HS-5 (cell line): Measurements from ENCODE around the gene GSG1.
"Not testable (repeated sequence)": the region's sequence is repeated elsewhere in the genome, so short reads cannot be mapped to it uniquely, and the experiment has no call there.

Experiments
- DNase-seq: peaks from one replicate; pipeline ENCODE4 v3.0.0-alpha.2; 2012; ENCODE audit warnings: low read depth

Gene GSG1

DNA sequence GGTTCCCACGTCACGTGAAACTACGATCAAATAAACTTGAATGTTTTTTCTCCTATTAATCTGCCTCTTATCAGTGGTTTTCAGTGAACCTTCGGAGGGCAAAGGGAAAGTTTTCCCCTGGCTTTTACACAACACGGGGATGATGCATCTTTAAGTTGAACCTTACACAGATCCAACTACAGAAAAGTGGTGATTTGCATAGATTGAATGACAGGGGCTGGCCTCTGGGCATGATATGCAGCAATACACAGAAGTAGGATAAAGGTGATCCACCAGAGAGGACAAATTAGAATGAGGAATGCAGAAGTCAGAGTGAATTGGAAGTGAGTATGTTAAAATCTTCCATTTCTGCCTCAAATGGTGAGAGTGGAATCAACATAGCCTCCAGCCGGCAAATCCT lies 11.6 kb downstream of the GSG1 start:
- DNase-seq: no peak

DNA sequence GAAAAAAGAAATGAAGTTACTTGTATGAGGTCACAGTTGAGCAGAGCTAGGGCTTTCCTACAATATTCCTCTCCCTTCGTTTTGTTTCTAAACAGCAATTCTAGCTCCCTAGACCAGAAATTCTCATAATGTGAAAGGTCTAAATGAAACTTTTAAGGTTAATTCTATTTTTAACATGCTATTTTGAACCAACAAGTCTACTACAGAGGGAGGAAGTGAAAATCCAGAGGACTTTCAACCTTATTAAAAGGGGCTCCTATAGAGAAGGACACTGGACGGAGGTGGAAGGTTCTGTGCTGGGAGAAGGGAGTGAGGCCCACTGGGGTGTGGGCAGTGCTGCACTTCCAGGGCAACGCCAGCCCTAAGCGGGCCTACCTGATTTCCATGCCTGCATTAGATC lies 13.4 kb downstream of the GSG1 start:
- no peak for DNase-seq

DNA sequence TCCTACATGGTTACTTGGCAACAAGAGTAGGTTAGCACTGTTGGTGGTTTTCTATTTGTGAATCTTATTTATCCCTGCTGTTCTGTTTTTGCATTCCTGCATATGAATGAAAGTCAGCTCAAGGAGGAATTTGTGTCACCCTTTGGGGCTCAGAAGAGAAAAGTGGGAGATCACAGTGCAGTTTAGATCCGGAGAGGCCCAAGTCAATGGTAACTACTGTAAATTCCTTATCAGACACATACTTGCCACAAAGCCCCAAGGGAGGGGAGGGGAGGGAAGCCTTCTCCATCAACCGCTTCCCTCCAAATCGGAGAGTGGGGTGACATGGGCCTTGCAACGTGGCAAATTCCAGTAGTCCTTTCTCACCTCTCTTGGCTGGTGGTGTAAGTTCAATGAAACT lies 15.0 kb downstream of the GSG1 start:
- DNase-seq: no peak

DNA sequence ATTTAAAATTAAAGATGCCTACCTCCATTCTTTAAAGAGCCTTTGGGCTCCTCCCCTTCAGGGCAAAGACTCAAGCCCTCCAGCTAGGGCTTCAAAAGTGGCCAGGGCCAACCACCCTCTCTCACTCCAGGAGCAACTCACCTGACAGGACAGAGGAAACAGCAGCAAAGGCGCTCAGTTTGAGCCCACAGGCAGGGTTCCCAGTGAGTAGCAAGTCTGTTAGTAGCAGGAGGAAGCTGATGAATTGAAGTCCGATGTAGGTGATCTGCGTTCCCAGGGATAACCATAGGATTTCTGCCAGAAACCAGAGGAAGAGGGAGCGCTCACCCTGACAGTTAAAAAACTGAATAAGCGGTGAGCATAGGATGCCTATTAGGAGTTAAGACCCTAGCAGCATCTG lies 15.7 kb downstream of the GSG1 start:
- DNase-seq: no peak

DNA sequence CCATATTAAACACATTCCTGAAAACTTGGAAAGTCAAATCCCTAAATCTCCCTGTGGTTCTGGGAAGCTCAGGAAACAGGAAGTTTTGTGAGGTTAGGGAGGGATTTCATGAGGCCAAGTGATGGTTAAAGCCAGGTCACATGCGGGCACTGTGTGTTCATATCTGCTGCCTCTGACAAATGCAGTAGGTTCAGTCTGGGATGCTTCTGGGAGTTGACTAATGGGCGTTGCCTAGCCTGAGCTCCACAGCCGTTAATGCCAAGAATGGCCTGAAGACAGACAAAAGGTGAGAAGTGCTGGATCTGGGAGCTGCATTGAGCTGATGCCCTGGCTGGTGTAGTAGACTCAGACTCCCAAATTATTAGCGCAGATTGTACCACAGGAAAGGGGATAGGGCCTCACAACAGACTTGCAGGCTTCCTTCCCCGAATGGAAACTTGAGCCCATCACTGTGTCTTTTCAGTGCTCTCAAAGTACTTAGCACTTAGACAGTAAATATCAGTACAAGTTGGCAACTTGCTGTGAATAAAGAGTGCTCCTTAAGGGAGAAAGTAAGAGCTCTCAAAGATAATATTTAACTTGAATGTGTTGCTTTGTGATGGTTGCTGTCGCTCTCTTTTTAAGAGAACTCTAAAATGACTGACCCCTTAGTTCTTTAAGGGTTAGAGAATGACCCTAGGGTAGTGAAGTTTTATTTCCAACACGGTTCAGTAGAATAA lies 17.3 kb downstream of the GSG1 start:
- no peak for DNase-seq

DNA sequence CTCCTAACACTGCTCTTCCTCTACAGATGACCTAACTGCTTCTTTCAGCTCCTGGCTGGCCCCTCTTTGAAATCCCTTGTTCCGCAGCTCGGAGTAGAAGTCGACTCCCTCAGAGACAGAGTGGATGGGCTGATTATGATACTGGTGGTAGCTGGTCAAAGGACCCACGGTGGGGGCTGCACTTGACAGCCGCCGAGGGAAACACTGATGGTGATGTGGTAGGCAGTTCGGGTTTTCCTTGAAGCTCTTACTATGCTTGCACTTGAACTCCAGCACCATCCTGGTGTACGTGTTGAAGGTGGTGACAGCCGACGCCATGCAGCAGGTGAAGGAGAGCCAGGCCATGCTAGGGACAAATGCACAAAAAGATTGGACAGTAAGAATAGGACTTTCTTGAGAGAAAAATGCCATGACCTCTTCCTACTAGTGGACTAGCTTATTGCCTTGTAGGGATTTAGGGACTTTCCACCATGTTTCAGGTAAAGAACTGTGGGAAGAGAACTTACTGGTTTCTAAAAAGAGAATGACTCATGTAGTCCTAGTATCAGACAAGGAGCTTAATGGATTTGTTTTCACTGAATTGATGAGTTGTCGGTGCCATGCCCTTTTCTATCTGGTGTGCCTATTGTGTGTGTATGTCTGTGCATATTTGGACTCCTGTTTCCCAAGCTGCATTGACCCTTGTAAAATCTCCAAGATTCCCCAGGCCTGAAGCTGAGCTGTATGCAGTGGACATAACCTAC lies 18.4 kb downstream of the GSG1 start:
- DNase-seq: no peak

DNA sequence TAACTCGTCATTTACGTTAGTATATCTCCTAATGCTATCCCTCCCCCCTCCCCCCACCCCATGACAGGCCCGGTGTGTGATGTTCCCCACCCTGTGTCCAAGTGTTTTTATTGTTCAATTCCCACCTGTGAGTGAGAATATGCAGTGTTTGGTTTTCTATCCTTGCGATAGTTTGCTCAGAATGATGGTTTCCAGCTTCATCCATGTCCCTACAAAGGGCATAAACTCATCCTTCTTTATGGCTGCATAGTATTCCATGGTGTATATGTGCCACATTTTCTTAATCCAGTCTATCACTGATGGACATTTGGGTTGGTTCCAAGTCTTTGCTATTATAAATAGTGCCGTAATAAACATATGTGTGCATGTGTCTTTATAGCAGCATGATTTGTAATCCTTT lies 19.8 kb downstream of the GSG1 start:
- not testable (repeated sequence) for DNase-seq

DNA sequence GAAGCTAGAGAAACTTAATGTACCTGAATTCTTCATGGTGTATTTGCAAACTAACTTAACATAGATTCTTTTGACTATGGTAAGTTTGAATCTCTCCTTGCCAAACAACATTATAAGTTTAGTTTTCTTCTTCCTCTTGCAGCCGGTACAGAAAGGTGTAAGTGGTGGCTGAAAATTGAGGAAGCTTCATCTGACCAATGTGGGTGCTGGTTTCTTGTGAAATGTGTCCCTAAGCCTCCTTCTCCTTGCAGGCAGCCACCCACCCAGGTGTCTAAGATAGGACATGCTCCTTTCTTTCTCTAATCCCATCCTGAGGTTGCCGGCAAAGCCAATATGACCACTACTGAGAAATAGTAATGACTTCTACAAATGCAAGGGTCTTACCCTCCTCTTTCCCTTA lies 20.6 kb downstream of the GSG1 start:
- no peak for DNase-seq

DNA sequence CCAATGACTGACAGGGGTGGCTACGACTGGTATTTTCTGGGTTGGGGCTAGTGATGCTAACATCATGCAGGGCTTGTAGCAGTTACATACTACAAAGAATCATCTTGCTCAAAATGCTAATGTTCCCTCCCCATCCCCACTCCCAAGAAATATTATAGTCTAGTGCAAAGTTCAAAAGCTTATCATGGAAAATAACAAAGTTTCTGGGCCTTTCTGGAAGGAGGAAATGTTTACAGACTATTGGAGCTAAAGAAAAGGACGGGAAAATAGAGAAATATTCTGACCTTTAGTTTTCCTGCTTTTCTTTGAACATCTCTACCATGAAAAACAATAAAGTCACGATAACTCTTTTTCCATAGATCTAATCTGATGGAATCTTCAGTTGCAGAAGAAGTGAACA lies 23.2 kb downstream of the GSG1 start:
- no peak for DNase-seq

DNA sequence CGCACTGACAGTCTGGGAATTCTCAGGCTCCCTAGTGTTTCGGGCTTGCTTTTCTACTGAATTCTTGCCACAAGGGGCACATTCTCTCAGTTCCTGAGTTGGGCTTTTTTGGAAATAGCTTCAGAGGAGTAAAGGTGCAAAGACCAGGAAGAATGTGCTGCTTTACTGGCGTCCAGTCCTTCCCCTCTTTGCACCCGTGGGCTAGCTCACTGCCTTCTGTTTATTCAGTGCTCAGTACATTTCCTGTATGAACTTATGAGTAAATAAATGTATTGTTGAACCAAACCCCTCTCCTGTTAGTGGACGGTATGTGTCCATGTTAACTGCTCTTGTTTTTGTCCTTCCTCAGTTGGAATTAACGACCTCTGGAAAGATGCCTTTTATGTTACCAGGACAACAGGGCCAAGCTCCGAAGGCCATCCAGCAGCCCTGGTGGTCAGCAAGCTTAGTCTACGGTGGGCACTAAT lies 24.0 kb downstream of the GSG1 start:
- DNase-seq: no peak

DNA sequence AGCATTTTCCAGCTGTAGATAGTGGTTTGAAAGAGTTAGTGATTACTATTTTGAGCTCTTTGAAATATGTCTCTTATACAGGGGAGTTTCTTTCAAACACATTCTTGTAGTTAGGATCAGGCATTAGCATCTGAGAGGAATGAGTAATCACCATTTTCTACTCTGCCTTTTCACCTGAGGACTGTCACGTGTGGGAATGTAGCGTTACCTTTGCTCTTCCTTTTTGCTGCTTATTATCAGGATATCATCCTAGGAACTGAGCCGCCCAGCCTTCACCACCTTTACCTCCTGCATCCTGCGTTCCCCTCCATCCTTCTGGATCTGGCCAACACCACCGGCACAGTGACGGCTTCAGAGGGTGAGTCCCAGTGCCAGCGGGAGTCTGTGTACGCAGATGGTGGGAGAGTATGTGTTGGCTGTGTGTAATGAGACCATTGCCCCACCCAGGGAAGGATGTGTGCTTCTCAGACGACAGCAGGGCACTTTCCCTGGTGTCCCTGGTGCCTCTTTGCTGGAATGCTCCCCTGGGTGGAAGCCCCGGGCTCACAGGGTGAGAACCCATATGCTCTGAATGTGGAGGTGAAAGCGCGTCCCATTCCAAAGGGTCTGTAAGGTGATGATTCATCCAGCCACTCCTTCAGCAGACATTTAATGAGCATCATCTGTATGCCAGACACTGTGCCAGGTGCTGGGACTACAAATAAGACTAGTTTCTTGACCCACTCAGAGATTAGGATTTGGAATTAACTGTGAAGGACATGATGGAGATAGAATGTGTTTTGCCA lies 27.5 kb downstream of the GSG1 start:
- DNase-seq: no peak

DNA sequence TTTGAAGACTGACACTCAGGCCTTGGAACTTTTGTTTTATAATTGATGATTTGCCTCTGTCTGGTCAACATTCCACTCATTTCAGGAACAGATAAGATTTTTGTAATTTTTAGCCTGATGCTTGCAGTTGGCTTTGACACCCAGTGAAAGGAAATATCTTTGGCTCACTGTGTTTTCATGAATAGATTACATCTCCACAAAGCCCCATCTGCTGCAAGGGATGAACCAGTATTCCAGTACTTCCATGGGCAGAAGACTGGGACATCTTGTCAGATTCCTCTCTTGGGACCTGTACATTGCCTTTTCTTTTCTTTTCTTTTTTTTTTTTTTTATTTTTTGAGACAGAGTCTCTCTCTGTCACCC lies 28.4 kb downstream of the GSG1 start:
- DNase-seq: no peak

DNA sequence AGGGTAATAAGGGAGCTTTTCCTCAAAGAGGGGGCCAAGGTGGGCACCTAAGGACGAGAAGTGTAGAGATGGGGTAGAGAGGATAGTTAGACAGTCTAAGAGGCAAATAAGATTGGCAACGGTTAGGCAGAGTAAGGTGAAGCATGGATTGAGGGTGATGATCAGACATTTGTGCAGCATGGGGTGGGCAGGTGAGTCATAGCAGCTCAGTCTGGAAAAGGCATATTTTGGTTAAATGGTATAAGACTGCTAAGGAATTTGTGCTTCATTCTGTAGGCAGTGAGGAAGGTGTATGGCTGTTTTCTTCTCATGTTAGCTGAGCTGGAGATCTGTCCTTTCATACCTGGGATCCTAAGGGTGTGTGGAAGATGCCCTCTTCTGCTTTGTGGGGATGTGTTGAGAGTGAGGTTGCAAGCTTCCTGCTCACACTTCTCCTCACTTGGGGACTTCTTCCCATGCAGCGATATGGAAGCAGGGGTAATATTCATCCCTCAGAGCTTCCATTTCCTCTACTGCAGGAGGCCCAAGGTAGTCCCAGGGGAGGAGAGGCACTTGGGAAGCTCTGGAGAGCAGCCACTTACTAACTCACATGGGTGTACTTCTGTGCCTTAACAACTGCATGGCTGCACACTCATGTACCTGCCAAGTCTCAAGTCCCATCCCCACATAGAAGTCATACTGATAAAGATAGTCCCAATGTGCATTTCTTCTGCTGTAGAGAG lies 28.9 kb downstream of the GSG1 start:
- DNase-seq: no peak

DNA sequence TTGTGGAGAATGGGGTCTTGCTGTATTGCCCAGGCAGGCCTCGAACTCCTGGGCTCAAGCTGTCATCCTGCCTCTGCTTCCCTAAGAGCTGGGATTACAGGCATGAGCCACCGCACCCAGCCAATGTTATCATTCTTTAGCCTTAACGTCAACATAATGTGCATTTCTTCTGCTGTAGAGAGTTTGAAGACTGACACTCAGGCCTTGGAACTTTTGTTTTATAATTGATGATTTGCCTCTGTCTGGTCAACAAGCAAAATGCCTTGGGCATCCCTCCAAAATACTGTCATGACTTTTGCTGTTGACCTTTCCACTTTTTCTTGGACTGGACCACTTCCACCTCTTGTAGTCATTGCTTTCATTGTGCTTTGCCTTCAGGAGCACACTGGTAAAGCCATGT lies 30.3 kb downstream of the GSG1 start:
- no peak for DNase-seq

DNA sequence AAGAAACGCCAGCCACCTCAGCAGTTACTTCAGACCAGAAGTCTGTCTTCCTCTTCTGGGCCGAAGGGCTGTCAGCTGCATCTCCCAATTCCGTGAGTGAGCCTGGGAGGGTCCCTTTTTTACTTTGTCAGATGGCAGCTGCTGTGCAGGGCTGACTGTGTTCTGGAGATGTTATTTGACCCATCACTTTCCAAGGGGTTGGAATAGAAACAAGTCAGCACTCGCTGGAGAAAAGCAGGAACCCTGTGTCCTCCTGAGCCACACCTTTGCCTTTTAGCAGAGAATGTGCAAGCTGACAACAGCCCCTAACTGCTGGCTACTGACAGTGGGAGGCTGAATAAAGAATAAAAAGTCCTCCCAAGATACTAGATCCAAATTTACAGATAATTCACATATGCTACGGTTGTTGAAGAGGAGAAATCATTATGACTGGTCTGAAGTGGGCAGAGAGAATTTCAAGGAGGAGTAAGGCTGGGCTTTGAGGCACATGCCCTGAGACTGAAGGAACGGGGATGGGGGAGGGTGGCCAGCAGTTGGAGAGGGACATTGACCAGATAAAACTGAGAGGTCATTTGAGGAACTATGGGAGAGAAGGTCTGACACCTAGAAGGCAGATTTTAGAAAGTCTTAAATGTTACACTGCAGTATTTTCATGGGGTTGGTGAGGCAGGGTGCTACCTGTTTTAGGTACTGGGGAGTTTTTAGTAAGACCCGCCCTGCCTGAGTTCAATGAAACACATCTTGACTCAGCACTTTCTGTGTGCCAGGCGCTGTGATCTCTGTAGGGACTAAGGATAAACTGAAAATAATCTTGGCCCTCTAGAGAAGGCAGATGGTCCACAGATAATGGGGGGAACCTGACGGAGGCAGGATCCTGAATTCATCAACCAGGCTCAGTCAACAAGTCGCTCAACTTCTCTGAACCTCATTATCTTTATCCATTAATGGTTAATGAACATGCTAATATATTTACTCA lies 31.9 kb downstream of the GSG1 start:
- no peak for DNase-seq

DNA sequence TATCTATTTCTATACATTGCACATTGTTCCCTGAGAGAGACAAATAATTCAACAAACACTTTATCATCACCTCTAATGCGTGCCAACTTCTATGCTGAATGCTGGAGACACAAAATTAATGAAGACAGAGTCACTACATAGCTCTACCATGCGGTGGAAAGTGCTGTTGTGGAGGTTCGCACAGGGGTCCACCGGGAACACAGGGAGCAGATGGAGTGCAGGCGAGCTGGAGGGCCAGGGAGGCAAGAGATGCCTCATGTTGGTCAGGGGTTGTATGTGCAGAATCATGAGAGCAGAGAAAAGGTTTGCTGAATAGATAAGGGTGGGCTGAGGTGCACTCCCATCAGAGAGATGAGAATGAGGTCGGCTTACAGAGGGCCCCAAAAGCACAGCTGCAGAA lies 34.1 kb downstream of the GSG1 start:
- no peak for DNase-seq

DNA sequence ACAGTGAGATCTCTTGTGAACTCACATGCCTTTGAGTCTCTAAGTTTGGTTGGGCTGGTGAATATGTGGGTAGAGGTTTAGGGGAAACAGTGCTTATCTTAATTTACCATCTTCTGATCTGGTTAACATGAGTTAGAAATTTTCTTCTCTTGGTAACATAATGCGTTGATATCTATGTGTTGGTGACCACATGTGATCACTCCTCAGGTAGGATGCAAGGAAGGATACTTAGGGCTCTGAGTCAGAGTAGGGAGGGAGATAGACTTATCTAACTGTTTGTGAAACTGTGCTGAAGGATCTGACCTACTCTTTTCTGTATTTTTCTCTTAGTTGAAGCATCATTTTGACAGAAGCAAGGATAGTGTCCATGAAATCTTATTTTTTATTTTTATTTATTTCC lies 36.1 kb downstream of the GSG1 start:
- no peak for DNase-seq

DNA sequence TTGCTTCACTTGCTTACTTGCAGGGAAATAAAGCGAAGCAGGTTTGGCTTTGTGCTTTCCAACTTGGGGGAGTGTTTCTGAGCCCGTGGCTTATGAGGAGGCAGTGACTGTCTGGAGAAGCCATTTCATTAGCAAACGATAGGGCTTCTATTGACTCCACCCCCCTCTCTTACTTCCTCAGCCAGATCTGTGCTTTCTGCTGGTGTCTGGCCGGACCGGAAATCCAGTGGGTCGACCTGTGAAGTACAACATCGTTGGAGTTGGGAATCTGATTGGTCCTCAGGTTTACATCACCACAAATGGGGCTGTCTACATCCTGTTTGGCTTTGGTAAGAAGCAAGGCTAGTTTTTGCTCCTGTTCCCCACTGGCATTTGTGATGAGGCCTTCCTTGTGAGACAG lies 37.0 kb downstream of the GSG1 start:
- DNase-seq: no peak

DNA sequence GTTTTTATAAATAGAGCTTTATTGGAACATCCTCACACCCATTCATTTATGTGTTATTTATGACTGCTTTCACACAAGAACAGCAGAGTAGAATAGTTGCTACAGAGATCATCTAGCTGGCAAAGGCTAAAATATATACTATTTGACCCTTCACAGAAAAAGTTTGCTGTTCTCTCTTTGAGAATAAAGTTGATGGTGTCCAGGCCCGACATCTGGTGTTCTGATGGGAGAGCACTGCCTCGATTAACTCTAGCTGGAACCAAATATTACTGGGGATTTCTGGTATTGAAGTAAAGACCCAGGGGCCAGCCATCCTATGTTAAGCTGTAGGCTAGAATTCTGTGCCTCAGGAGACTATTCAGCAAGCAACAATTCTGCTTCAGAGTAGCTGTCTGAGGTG lies 37.5 kb downstream of the GSG1 start:
- DNase-seq: no peak

DNA sequence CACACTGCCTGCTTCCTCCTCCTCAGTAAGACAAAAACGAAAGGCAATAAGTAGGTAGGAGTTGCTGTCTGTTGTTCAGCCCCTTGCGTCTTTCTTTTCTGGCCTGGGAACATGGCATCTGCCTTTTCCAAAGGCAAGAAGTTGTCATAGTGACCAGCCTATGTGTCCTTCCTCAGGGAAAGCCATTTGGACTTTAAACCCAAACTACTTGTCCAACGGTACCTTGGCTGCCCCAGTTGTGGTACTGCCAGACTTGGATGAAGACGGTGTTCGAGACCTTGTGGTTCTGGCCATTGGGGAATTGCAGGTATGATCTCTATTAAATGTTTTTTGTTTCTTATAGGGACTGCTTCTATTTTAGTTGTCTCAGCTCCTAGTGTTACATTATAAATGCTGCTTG lies 40.8 kb downstream of the GSG1 start:
- DNase-seq: no peak

DNA sequence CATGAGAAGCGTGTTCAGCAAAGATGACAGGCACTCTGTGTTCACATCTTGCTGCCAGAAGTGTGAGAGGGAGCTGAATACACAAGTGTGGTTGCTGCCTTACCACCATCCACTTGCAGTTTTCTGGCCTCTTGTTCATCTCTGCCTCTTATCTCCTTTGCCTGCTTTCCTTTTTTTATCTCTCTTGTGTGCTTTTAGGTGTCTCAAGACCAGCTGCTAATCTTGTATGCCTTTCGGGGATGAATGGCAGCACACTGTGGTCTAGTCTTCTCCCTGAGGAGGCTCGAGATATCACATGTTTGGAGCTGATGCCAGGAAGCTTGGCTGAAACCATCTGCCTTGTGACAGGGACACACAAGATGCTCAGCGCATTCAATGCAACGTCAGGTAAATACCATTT lies 42.1 kb downstream of the GSG1 start:
- DNase-seq: no peak
